GM19035 (cell line): ENCODE measurements around the gene LILRA5.
"Not testable (repeated sequence)": the region's sequence is repeated elsewhere in the genome, so short reads cannot be mapped to it uniquely, and the experiment has no call there.

ENCODE experiments used
- ATAC-seq: cut with Tn5 transposase; IDR thresholded peaks from one replicate; pipeline ENCODE4 v1.9.1; 2021; ENCODE audit not compliant: unreplicated experiment

Gene LILRA5

DNA sequence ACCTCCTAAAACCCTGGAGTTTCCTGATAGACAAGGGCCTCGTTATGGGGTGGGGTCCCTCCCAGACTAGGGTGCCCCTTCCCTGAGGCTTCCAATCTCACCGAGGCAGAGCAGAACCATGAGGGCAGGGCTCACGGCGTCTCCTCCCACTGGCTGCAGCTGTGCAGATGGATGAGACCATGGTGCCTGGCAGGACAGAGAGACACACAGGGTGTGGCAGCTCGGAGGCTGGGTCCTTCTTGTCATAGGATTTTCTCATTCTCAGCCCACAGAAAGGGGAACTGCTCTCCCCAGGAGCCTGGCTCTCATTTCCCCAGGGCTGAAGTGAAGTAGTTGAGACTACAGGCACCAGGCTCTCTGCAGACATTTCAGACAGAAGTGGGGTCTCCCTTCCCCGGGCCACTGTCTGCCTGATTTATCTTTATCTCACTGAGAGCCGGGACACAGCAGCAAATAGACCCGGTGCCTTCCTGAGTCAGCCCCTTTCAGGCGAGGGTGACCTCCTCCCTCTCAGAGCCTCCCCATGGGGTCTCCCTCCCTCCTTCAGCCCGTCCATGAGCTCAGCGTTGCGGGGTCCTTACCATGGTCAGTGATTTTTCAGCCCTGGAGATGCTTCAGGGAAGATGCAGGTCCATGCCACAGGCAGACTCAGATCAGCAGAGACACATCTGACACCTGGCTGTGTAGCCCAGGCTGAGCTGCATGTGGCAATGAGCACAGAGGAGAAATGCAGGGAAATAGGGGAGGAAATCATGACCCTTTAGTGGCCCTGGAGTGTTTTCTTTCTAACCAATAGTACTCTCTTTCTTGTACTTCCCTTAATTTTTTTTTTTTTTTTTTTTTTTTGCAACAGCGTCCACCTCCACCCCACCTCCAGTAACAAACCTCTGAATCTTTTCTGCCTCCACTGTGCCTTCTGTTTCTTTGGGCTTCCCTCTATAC is at the start of gene LILRA5:
Gene LILRA5, minus strand, starts transcription at position 731 of the 942 bp plus-strand sequence. Its CDS starts 147 bp downstream, at position 584.
- ATAC-seq, result no peak

DNA sequence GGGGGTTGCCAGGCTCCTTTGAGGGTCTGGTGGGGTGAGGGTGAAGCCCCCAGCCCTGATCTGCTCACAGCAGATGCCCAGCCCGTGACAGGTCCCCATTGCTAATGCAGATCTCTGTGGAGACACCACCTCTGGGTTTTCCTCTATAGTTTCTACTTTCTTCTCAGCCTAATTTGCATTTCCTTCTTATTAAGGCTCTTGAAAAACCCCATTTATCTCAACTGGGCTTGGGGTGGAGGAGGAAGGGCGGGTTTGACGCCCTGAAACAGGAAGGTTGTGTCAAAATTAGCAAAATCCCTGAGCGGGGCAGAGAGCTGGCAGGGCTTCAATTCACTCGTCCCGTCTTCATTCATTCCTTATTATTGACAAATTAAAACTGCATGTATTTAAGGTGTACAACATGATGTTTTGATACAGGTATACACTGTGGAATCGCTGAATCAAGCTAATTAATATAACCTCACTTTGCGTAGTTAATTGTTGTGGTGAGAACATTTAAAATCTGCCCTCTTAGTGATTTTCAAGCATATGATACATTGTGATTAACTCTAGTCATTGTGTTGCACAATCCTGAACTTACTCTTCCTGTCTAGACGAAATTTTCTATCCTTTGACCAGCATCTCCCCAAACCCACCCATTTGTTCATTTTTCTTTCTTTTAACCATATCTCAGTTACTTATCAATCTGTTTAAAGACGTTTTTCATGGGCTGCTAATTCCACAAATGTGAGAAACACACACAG is 48.9 kb upstream of the LILRA5 start:
- not testable (repeated sequence) for ATAC-seq

GRCh38 chr19:54359149-54359820 is 46.3 kb upstream of the LILRA5 start:
- ATAC-seq, result not testable (repeated sequence)

DNA sequence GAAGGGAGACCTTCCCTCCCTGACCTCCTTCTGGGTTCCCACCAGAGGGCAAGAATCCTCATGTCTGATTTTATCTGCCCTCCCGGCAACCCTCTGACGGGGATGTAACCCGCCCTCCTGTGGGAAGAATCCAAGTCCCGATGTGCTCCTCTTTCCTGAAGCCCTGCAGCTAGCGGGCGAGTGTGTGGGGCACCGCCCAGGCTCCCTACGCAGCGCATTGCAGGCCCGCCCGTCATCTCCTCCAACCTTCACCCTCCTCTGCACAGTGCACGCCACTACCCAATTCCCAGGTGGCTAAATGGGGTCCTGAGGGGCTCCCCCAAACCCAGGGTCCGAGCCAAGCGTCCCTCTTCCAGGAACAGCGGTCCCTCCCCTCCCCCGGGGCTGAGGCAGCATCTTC is 44.4 kb upstream of the LILRA5 start:
- no peak for ATAC-seq

DNA sequence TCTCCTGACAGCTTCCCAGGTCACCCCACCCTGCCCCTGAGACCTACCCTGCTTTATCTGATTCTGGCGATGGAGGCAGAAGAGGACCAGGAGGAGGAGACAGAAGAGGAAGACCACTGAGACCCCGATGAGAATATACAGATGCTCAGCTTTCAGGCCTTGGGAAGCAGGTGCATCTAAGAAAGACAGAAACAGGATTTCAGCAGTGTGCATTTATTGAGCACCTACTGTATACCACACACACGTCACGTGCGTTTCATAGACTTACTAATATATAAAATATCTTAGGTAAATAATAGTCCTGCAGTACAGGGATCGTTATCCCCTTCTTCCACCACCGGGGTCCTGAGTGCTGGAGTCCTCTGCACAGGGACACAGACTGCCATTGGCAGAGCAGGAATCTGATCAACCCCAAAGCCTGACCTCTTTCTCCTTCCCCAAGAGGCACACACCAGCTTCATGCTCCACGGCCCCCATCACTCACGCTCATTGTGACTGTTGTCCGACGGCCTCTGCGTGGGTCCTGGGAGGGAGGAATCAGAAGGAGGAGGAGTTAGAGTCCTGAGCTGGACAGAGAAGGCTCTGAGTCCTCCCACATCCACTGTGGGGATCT is 43.6 kb upstream of the LILRA5 start:
- no peak for ATAC-seq

DNA sequence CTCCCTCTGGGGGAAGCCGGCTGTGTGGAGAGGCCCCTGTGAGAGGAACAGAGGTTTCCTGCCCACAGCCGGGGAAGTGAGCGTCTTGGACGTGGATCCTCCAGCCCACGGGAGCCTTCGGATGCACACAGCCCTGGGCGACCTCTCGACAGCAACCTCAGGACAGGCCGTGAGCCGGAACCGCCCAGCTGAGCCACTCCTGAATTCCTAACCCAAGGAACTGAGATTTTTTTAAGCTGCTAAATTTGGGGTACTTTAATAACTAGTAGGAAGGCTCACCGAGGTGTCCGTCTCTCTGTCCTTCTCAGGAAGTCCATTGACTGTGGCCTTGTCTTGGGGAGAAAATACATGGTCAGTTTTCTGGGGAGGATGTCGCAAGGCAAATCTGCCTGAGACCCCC is 42.7 kb upstream of the LILRA5 start:
- ATAC-seq, result no peak

- no peak for ATAC-seq
Observed at GRCh38 chr19:54354761-54355160, 41.8 kb upstream of the LILRA5 start.

GRCh38 chr19:54352546-54352945 is 39.6 kb upstream of the LILRA5 start:
- no peak for ATAC-seq

GRCh38 chr19:54352041-54352440 is 39.1 kb upstream of the LILRA5 start:
- no peak for ATAC-seq

DNA sequence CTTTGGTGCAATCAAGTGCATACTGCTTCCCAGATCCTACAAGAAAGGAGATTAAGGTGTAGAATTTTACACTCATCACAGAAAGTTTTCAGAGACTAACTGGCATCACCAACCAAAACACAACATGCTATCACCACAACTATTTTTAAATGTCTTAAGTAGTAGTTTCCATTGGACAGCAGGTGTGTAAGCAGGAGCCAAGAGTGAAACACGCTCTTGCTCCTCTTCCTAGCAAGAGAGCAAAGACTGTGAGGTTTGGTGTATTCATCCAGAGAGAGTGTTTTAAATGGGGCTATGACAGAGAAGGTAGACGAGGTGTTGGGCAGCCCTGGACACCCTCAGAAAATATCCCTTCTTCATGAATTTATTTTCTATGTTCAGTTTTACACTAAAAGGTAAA is 38.5 kb upstream of the LILRA5 start:
- no peak for ATAC-seq

- no peak for ATAC-seq
Observed at GRCh38 chr19:54345938-54346386, 33.0 kb upstream of the LILRA5 start.

GRCh38 chr19:54343868-54344267 is 30.9 kb upstream of the LILRA5 start:
- no peak for ATAC-seq

GRCh38 chr19:54341295-54341694 is 28.3 kb upstream of the LILRA5 start:
- no peak for ATAC-seq

GRCh38 chr19:54339646-54340358 is 26.8 kb upstream of the LILRA5 start:
- ATAC-seq, result no peak

DNA sequence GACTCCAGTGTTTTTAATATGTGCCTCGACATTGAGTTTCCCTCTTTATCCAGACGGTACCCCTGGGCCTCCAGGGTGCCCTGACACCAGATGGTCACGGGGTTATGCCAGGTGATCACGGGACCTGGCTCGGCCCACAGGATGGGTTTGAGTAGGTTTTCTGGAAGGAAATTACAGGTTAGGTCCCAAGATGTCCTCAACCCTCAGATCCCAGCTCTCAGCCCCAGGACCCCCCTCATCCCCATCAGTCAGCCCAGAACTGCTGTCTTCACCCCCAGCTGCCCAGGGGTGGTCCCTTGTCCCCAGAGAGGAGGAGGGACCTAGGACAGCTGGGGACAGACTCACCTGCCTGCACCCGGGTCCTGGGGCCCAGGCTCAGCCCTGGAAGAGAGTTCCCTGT is 25.6 kb upstream of the LILRA5 start:
- ATAC-seq, result no peak

- no peak for ATAC-seq
Observed at GRCh38 chr19:54337858-54338230, 24.9 kb upstream of the LILRA5 start.

DNA sequence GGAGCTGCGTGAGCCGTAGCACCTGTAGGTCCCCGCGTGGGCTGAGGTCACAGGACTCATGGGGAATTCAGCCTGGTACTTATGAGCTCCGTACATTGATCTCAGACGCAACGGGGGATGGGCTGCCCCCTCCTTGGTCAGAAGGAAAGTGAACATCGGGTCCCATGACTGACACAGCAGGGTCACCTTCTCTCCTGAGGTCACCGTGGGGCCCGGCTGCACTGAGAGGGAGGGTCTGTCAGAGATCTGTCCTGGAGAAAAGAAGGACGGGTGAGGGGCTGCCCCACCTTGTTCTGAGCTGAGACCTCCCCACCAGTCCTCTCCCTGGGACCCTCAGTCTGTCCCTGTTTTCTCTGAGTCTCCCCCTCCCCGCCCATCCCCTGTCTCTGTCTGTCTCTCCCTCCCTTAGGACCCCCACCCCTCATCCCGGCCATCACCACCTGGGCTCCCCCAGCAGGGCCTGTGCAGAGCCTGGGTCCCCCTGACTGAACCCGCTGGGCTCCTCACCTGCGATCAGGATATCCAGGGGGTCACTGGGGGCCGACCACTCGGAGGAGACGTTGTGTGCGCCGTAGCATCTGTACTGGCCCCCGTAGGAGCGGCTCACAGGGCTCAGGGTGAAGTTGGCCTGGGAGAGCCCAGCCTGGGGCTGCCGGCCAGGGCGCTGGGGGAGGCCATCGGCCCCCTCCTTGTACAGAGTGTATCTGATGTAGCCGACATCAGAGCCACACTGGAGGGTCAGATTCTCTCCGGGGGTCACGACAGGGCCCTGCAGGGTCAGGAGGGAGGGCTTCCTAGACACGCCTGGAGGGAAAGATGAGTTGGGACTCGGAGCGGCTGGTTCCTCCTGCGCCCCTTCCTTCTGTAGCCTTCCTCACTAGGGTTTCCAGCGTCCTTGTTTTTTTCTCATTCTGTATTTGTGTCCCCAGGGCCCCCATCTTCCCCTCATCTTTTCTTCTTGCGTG is 24.2 kb upstream of the LILRA5 start:
- ATAC-seq, result no peak

DNA sequence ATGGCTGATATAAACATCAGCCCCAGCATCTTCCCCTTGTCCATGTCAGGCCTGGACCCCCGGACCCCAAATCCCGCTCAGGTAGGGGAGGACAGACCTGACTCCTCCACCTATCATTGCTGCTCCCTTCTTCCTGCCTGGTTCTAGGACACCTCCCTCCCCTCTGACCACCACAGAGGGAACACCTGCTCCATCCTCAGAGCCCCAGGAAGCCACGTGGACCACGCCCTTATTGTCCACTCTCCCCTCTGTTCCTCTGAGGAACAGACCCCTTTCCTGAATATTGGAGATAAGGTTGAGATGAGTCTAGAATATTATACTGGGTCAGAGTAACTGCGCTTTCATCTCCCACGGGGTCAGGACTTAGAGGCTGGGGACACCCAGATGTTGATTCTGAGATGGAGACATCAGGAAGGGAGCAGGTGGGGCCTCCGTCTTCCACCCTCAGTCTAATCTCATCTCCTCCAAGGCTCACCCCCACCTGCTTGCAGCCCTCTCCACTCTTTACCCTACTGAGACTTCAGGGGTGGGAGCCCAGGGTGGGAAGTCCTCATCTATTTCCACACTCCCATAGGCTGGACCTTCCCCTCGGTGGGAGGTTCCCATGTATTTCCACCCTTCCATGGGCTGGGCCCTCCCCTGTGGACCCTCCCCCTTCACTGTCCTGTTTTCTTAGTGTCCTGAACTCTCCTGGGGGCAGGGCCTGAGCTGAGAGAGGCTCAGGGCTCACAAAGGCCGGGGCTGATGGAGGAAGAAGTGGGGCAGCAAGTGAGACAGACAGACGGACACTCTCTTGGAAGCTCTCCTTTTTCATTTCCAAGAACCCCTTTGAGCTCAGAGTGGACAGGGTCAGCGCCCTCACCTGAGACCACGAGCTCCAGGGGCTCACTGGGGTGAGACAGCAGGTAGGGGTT is 23.3 kb upstream of the LILRA5 start:
- no peak for ATAC-seq
